HG03520 (cell line): ENCODE data around the gene PREPL.

Source experiments
- ATAC-seq: cut with Tn5 transposase; IDR thresholded peaks from one replicate; pipeline ENCODE4 v1.9.1; 2021; ENCODE audit warnings: mild to moderate bottlenecking, moderate library complexity; ENCODE audit not compliant: unreplicated experiment

PREPL gene

DNA sequence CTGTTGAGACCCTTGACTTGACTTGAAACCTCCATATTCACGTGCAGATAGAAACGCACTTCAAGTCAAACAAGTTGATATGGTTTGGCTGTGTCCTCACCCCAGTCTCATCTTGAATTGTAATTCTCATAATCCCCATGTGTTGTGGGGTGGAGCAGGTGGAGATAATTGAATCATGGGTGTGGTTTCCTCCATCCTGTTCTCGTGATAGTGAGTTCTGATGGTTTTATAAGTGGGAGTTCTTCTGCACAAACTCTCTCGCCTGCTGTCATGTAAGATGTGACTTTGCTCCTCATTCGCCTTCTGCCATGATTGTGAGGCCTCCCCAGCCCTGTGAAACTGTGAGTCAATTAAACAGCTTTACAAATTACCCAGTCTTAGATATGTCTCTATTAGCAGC lies 64.6 kb downstream of the PREPL start:
- ATAC-seq: no peak

DNA sequence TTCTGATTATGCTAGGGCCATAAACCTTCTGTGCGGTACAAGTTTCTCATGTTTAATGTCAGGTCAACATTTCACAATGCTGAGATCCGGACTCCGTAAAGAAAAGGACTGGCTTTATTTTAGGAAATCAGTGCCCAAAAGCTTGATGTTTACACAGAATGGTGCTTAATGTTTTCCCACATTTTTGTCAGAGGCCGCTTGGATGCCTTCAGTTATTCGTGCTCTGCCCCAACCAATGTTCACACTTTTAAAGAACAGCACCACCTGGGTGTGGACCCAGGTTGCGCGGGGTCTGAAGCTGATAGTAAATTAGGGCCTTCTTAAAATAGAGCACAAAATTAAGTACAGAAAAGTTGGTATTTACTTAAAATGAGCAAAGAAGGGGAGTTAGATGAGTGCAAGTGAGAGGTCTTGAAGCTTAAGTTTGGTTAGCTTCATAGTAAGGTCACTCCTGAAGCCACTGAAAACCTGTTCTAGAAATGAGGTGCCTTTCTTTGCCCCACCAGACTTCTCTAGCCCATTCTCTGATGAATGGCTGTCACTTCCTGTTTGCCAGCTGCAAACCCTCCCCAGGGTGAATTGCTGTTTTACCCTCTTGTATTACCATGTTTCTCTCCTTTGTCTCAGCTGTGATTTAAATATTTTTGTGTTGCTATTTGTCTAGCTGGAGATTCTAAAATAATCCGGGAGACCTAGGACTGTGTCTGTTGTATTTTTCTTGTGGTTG lies 65.5 kb downstream of the PREPL start:
- no peak for ATAC-seq

DNA sequence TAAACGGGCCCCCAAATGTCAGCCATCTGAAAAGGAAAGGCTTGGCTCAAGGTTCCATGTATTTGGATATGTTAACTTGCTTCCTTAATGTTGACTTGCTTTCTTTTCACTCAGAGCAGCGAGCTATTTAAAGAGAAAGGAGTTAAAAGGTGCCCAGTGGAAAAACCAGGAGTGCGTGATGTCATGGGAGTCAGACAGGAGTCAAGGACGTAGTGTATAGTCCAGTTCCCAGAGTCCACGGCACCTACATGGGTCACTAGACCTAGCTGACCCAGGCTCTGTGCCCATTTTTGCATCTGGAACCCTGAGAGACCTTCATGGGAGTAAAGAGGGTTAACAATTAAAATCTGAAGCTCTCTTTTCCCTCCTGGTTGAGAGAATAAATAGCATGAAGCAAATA lies 66.2 kb downstream of the PREPL start:
- no peak for ATAC-seq

DNA sequence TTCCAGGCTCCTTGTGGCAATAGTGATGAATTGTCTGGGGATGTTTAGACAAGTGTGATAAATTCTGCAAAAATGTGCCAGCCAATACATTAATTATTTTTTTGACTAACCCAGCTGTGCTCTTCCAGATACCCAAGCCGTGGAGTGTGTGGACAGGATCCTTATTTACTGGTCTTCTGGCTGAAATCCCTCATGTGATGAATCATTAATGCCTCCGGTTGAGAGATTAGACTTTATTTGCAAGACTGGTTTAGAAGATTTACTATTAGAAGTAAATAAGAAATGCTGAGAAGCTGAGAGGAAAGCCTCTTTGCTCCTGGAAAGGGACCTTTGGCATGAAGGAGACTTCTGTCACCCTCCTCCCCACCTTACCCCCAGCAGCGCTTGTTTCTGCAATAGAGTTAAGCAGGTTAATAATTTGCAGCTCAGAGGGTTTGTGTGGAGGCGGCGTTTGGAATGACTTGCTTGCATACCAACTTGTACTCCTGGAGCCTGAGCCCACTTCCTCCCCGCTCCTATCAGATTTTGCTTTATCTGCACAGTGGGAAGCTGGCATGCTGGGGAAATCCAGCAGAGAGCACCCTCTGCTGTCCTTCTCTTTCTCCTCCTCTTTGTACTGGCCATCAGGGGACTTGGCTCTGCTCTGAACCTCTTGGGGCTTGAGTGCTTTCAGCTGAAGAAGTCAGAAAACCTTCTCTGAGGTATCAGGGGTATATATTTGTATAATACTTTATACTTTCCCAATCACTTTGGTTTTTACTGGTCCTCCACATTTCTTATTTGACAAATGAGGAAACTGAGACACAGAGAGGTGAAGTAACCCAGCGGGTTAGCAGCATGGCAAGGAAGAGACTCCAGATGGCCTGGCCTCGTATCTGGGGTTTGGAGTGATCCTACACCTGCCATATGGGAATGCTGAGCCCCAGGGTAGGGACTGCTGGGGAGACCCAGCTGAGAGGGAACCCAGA lies 69.7 kb downstream of the PREPL start:
- ATAC-seq: no peak

DNA sequence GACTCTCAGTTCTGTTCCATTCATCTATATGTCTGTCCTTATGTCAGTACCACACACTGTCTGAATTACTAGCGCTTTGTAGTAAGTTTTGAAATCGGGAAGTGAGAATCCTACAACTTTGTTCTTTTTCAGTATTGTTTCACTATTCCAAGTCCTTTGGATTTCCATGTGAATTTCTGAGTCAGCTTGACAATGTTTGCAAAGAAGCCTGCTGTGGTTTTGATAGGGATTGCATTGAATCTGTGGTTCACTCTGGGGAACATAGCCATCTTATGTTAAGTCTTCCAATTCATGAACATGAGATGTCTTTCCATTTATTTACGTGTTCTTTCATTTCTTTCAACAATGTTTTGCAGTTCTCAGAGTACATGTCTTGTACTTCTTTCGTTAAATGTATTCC lies 71.0 kb downstream of the PREPL start:
- ATAC-seq: no peak

DNA sequence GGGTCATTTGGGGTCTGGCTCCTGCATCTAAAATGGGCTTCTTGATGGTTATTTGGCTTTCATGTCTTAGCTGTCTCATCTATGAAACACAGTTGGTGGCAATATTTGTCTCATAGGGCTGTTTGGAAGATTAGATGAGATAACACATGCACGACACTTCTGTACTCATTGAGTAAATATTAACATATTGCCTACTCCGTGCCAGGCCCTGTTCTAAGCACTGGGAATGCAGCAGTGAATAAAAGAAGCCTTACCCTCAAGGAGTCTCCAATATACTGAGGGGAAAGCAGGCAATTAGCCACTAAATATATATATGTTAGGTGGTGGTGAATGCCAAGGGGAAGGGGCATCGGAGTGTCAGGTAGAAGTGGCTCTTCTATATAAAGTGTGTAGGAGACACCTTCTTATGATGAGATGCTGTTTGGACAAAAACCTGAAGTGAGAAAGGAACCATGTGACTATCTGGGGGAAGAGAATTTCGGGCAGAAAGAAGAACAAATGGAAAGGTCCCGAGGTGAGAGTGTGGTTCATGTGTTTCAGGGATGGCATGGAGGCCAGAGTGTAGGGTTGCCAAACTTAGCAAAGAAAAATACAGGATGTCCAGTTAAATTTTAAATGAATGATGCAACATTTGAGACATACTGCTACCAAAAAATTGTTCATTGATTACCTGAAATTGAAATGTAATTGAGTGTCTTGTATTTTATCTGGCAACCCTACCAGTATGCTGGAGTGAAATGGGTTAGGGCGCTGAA lies 74.2 kb downstream of the PREPL start:
- ATAC-seq: no peak

DNA sequence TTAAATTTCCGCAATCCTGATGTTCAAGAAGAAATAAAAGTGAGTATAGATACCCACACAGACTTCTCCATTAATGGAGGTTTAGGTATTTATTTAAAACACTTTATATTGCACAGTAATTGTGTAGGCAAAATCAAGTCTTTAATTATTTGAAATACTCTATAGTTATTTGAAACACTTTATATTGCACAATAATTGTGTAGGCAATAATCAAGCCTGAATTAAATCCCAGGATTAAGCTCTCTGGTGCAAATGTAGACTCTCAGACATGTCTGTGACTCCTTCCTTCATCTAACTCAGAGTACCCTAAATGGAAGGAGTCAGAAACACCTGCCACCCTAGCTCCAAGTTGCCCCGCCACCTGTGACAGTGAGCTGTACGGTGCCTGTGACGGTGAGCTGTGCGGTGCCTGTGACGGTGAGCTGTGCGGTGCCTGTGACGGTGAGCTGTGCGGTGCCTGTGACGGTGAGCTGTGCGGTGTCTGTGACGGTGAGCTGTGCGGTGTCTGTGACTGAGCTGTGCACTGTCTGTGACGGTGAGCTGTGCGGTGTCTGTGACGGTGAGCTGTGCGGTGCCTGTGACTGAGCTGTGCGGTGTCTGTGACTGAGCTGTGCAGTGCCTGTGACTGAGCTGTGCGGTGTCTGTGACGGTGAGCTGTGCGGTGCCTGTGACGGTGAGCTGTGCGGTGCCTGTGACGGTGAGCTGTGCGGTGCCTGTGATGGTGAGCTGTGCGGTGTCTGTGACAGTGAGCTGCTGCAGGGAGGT lies 75.0 kb downstream of the PREPL start:
- no peak for ATAC-seq

DNA sequence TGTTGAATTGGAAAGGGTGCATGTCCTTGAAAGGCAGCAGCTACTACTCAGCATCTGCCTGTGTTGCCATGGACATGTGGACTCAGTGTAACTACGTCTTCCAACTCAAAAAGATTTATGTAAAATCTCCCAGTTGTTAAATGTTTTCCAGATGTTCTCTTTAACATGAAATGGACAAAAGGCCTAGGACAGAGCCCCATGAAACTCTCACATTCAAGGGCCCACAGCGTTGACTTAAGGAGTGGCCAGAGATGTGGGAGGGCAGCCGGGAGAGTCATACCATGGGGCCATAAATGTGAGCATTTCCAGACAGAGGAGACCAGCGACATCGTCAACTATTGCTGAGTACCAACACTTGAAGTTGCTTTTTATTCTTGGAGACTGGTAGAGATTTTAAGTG lies 76.1 kb downstream of the PREPL start:
- no peak for ATAC-seq

DNA sequence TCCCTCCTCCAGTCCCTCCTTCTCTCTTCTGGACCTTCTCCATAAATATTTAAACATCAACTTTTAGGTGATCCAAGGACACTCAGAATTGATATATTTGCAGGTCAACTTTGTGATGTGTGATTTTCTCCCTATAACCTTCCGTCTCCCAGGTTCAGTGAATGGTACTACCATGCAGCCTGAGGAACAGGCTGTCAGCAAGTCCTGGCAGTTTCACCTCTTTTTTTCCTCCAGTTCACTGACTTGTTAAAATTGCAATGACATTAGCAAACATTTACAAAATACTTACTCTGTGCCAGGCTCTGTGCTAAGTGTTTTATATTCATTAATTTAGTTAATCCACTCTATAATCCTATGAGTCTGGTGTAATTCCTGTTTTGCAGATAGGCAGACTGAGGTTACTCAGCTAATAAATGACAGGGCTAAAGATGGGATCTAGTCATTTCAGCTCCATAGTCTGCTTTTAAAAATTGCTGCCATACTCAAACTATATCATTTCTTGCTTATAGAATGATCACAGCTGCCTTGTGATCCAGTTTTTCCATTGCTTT lies 78.1 kb downstream of the PREPL start:
- ATAC-seq: no peak

DNA sequence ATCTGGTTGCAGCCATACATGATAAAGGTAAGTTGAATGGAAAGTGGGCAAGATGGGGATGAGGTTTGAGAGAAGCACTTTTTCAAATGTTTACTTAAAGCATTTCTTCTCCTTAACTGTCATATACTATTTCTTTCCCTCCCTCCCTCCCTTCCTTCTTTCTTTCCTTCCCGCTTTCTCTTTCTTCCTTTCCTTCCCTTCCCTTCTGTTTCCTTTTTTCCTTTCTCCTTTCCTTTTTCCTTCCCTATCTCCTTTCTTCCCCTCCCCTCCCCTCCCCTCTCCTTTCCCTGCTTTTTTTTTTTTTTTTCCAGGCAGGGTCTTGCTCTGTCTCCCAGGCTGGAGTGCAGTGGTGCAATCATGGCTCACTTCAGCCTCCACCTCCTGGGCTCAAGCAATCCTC lies 80.4 kb downstream of the PREPL start:
- ATAC-seq: no peak

DNA sequence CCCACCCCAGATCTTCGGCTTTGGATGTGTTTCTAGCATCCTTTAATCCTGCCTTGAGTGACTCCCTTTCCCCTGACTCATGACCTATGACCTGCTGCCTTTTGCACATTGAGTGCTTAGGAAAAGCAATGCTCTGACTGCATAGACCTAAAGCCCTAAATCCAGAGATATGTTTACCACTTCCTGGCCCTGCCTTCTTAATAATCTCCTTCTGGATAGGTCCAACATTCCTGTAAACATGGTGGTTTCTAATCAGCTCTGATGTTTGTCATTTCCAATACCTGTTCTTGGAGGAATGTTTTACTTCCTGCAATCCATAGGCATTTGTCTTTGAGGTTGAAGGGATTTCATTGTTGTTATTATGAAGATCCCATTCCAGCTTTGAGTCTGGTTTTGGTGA lies 83.8 kb downstream of the PREPL start:
- ATAC-seq: no peak

DNA sequence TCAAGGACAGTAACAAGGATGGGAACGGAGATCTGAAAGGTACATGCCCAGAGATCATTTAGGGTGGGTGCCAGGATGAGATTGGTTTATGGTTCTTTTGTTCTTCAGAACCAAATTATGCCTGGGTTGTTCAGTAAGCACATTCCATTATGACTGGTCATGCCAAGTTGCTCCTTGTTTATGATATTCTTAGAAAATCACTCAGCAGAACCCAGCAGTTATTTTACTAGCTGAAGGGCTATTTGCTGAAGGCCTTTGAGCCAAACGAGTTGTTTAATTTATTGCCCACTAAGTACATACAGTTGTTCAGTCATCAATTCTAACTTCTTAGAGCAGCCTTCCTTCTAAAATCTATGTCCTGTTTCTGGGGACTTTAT lies 85.4 kb downstream of the PREPL start:
- no peak for ATAC-seq

DNA sequence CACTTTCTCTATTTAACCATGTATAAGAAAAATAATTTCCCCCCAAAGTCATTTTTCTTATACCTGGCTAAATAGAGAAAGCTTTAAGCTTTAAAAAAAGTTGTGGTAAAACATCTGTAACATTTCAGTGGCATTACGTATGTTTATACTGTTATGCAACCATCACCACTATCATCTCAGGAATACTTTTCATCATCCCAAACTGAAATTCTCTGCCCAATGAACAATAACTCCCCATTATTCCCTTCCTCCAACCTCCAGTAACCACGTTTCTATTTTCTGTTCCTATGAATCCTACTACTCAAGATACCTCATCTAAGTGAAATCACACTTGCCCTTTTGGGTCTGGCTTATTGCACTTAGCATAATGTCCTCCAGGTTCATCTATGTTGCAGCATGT lies 87.7 kb downstream of the PREPL start:
- no peak for ATAC-seq

DNA sequence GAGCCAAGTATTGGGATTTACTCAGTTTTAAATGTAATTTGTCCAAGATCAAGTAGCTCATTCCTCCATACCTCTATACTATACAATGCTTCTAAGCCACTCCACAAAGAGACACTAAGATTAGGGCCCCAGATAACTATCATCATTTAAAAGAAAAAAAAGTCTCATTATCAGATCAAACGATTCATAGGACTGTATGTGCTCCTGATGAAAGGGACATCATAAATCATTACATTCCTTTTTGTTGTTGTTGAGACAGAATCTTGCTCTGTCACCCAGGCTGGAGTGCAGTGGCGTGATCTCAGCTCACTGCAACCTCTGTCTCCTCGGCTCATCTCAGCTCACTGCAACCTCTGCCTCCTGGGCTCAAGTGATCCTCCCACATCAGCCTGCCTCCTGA lies 88.2 kb downstream of the PREPL start:
- ATAC-seq: no peak

DNA sequence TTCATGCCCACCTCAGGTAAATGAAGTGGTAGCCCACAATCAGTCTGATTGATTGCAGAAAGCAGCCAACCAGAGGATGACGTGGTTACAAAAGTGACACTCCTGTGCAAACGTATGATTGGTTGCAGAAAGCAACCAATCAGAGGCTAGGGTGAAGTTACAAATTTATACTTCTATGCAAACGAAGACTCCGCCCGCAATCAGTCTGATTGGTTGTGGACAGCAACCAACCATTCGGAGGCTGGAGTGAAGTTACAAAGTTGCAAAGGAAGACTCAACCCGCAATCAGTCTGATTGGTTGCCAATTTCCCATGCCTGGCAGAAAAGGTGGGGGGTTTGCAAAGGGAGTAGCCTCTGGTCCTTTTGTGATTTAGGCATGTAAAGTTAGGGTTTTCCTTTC lies 90.0 kb downstream of the PREPL start:
- no peak for ATAC-seq

DNA sequence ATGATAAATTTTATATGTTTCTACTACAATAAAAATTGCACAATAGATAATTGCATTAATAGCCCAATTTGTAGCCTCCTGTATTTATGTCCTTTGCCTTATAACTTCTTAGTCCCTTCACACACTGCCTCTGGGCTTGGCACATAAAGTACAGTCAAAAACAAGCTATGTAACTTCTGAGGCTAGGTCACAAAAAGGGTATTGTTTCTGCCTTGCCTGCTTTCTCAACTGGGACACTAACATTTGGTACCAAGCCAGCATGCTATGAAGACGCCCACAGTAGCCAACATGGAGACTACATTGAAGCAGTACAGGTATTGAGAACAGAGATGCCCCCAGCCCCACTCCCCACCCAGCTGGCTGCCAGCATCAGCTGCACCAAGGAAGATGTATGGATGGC lies 91.5 kb downstream of the PREPL start:
- ATAC-seq: no peak

DNA sequence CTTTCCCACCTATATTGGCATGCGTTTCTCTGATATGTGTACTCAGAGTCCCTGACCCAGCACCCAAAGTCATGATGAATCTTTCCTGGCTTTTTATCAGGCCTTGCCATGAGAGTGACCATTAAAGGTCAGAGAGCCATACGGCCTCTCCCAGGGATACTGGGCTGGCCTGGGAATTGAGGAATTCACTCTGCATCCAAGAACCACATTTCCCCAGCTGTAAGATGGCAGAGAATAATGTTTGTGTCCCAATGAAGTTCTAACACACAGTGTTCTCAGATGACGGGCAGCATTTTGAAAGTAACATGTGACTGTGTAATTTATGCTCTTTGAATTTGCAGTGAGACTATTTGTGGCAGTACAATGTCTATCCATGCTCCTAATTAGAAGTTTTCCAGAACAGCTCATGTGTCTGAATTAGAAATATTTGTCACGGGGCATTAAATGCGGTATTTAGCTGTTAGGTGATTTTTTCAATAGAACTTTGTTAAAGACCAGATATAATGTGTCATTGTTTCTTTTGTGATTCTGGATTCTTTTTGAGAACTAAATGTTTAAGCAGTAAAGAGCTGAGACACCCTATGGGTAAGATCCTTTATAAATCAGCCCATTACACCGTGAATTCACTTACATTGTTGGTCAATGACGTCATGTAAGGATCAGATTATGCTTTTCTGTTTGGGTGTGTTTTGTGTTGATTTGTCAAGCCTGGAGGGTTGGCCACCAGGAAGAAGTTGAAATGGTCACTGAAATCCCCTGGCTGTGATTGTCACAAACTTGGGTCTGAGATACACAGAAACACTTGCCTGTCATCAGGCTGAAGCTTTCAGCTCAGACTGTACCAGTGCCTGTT lies 93.3 kb downstream of the PREPL start:
- ATAC-seq: no peak
